Measurements from ENCODE around the gene L1TD1.
"Not testable (repeated sequence)": the region's sequence is repeated elsewhere in the genome, so short reads cannot be mapped to it uniquely, and the experiment has no call there.

The L1TD1 gene

DNA sequence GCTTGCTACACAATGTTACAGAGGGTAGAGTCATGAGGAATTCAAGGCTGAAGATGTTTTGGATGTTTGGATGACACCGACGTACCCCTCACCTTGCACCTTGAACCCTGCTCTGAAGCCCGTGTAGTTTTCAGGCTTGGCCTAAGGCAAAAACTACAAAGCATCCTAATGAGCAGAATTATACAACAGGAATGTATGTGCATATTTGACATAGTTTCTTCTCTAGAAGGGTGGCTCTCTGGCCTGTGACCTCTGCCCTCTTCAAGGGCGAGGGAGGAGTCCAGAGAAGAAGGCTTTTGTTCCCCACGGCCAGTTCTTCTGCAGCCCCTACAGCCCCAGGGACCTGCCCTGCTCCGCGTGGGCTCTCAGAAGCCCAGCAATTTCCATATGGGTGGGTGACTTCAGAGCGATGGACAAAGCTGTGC, 43.3 kb downstream of the L1TD1 start:
- H3K9me3 ChIP-seq (ENCODE audit: control insufficient read depth, low read length) = no peaks in the 10 kb centered on the region
- H3K4me1 ChIP-seq (ENCODE audit: control insufficient read depth, insufficient read depth, low read length) = no peaks in the 10 kb centered on the region
- DNase-seq (ENCODE audit: low read depth) = no peak
- no peak overlapping the region for H3K9ac ChIP-seq (ENCODE audit: low read length)
- peaks cover 5% of the 10 kb centered on the region for H3K27me3 ChIP-seq (replicated peaks; ENCODE audit: control insufficient read depth, insufficient read depth, low read length)
- H3K4me3 ChIP-seq (ENCODE audit: low read length) = no peak overlapping the region
- H3K36me3 ChIP-seq (ENCODE audit: control insufficient read depth, insufficient read depth, low read length, severe bottlenecking) = no peaks in the 10 kb centered on the region

- Histone ChIP-seq H3K27me3 (replicated peaks; ENCODE audit: control insufficient read depth, insufficient read depth, low read length) (peaks cover 5% of the 10 kb centered on the region), H3K9me3 (ENCODE audit: control insufficient read depth, low read length) (no peaks in the 10 kb centered on the region), H3K36me3 (ENCODE audit: control insufficient read depth, insufficient read depth, low read length, severe bottlenecking) (no peaks in the 10 kb centered on the region), H3K9ac (ENCODE audit: low read length) (no peak overlapping the region), H3K4me1 (ENCODE audit: control insufficient read depth, insufficient read depth, low read length) (no peaks in the 10 kb centered on the region), H3K4me3 (ENCODE audit: low read length) (no peak overlapping the region)
- no peak for DNase-seq (ENCODE audit: low read depth)
These were observed 43.9 kb downstream of the L1TD1 start for GRCh38 chr1:62238507-62238906.

- not testable (repeated sequence) for DNase-seq (ENCODE audit: low read depth); H3K4me3 ChIP-seq (ENCODE audit: low read length); H3K9ac ChIP-seq (ENCODE audit: low read length); H3K4me1 ChIP-seq (ENCODE audit: control insufficient read depth, insufficient read depth, low read length); H3K9me3 ChIP-seq (ENCODE audit: control insufficient read depth, low read length); H3K27me3 ChIP-seq (replicated peaks; ENCODE audit: control insufficient read depth, insufficient read depth, low read length); H3K36me3 ChIP-seq (ENCODE audit: control insufficient read depth, insufficient read depth, low read length, severe bottlenecking)
These were observed 45.2 kb downstream of the L1TD1 start for GRCh38 chr1:62239652-62240403.

DNA sequence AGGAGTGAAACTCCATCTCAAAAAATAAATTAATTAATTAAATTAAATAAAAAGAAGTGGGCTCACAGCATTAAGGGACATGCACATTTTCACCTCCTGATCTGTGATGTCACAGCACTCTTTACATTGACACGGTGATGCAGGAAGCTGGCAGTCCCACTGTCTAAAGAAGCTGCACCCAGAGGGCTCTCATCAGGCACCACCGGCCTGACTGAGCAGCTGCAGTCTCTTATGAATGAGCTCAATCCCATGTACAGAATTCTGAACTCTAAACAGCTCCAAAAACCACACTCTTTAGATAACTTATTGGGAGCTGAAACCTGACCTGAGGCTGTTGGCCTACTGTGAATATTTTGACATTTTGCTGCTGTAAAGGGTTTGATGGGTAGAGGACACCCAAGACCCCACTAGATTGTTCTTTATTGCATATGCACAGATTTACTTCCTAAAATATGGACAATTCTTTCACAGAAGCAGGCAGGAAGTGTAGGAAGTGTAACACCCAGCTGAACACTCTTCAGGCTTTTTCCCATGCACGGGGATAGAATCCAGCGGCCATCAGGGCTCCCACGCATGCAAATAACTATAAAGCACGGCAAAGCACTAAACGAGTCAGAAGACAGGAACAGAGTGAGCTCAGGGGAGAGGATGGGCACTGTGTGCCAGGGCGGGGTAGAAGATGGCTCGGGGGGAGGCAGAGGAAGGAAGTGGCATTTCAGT, 46.2 kb downstream of the L1TD1 start:
- Histone ChIP-seq H3K9ac (ENCODE audit: low read length) (no peak overlapping the region), H3K4me1 (ENCODE audit: control insufficient read depth, insufficient read depth, low read length) (no peaks in the 10 kb centered on the region), H3K4me3 (ENCODE audit: low read length) (no peak overlapping the region), H3K27me3 (replicated peaks; ENCODE audit: control insufficient read depth, insufficient read depth, low read length) (peaks cover 5% of the 10 kb centered on the region), H3K9me3 (ENCODE audit: control insufficient read depth, low read length) (no peaks in the 10 kb centered on the region), H3K36me3 (ENCODE audit: control insufficient read depth, insufficient read depth, low read length, severe bottlenecking) (no peaks in the 10 kb centered on the region)
- no peak for DNase-seq (ENCODE audit: low read depth)

DNA sequence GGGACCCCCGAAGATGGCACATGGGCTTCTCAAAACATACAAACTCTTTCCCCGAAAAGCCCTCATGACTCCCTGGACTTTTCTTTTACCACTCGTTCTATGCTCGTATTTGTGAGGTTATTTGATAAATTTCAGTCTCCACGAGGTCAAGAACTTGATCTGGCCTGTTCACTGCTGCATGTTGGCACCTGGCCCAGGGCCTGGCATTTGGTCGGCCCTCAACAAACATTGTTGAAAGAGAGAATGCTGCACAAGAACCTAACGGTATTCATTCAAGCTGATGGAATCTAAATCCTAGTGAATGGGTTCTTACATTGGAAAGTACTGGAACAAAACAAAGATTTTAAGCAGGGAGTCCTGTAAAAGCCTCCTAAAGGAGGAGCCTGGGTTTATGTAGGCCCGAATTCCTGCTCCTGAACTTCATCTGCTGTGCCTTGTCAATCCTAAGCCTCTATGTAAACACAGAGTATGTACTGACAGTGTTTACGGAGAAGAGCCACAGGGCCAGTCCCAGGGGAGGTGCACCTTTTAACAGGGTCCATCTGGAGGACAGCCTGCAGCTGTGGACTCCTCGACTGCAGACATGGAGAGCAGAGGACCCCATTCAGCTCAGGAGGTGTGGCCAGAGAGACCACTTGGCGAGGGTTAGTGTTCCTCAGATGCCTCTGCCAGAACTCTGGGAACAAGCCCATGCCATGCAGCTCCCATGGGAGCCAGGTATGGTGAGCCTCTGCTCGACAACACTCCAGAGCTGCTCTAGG, 46.9 kb downstream of the L1TD1 start:
- no peak overlapping the region for H3K9ac ChIP-seq (ENCODE audit: low read length)
- no peaks in the 10 kb centered on the region for H3K36me3 ChIP-seq (ENCODE audit: control insufficient read depth, insufficient read depth, low read length, severe bottlenecking)
- no peak overlapping the region for H3K4me3 ChIP-seq (ENCODE audit: low read length)
- peak; percentile 17 for DNase-seq (ENCODE audit: low read depth)
- H3K9me3 ChIP-seq (ENCODE audit: control insufficient read depth, low read length) = no peaks in the 10 kb centered on the region
- no peaks in the 10 kb centered on the region for H3K4me1 ChIP-seq (ENCODE audit: control insufficient read depth, insufficient read depth, low read length)
- H3K27me3 ChIP-seq (replicated peaks; ENCODE audit: control insufficient read depth, insufficient read depth, low read length) = peaks cover 5% of the 10 kb centered on the region

DNA sequence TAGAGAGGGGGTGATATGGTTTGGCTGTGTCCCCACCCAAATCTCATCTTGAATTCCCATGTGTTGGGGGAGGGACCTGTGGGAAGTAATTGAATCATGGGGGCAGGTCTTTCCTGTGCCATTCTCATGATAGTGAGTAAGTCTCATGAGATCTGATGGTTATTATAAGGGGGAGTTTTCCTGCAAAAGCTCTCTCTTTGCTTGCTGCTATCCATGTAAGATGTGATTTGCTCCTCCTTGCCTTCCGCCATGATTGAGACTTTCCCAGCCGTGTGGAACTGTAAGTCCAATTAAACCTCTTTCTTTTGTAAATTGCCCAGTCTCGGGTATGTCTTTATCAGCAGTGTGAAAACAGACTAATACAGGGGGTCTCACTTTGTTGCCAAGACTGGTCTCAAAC, 49.7 kb downstream of the L1TD1 start:
- not testable (repeated sequence) for H3K27me3 ChIP-seq (replicated peaks; ENCODE audit: control insufficient read depth, insufficient read depth, low read length); H3K9me3 ChIP-seq (ENCODE audit: control insufficient read depth, low read length); H3K4me3 ChIP-seq (ENCODE audit: low read length); H3K36me3 ChIP-seq (ENCODE audit: control insufficient read depth, insufficient read depth, low read length, severe bottlenecking); H3K9ac ChIP-seq (ENCODE audit: low read length); DNase-seq (ENCODE audit: low read depth); H3K4me1 ChIP-seq (ENCODE audit: control insufficient read depth, insufficient read depth, low read length)

GRCh38 chr1:62245201-62245600, 50.6 kb downstream of the L1TD1 start:
- no peaks in the 10 kb centered on the region for H3K9me3 ChIP-seq (ENCODE audit: control insufficient read depth, low read length)
- H3K4me1 ChIP-seq (ENCODE audit: control insufficient read depth, insufficient read depth, low read length) = no peaks in the 10 kb centered on the region
- H3K4me3 ChIP-seq (ENCODE audit: low read length) = no peak overlapping the region
- H3K36me3 ChIP-seq (ENCODE audit: control insufficient read depth, insufficient read depth, low read length, severe bottlenecking) = no peaks in the 10 kb centered on the region
- peaks cover 5% of the 10 kb centered on the region for H3K27me3 ChIP-seq (replicated peaks; ENCODE audit: control insufficient read depth, insufficient read depth, low read length)
- DNase-seq (ENCODE audit: low read depth) = no peak
- H3K9ac ChIP-seq (ENCODE audit: low read length) = no peak overlapping the region

DNA sequence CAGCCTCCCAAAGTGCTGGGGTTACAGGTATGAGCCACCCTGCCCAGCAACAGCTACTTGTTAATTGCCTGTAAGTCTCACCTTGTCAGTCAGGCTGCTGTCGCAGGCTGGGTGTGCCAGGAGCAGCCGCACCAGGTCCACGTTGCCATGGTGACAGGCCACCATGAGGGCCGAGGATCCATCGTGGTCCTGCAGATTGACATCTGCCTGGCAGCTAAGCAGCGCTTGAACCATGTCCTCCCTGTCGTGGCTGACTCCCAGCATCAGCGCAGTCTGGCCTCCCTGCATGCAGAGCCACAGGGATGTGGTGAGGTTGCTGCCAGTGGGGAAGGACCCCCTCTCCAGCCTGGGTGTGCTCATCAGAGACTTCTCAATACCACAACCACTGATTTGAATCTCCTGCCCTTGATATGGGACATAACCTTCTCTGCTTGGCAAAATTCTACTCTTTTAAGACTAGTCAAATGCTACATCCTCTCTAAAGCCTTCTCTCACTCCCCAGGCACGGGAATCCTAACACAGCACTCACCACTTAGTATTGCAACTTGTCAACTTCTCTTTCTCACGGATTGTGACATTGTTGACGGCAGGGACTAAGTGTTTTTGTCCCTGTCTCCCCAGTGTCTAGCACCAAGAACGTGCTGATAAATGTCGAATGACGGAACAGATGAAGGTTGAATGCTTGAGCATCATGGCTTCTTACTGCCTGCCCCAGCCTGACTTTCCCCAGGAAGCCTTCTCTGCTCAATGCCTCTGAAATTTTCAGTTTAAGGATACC, 52.9 kb downstream of the L1TD1 start:
- DNase-seq (ENCODE audit: low read depth) = no peak
- no peak overlapping the region for H3K4me3 ChIP-seq (ENCODE audit: low read length)
- no peaks in the 10 kb centered on the region for H3K36me3 ChIP-seq (ENCODE audit: control insufficient read depth, insufficient read depth, low read length, severe bottlenecking)
- no peaks in the 10 kb centered on the region for H3K9me3 ChIP-seq (ENCODE audit: control insufficient read depth, low read length)
- no peaks in the 10 kb centered on the region for H3K4me1 ChIP-seq (ENCODE audit: control insufficient read depth, insufficient read depth, low read length)
- no peak overlapping the region for H3K9ac ChIP-seq (ENCODE audit: low read length)
- H3K27me3 ChIP-seq (replicated peaks; ENCODE audit: control insufficient read depth, insufficient read depth, low read length) = peaks cover 5% of the 10 kb centered on the region

GRCh38 chr1:62250126-62250726, 55.6 kb downstream of the L1TD1 start:
- Histone ChIP-seq H3K4me3 (ENCODE audit: low read length) (no peak overlapping the region), H3K9ac (ENCODE audit: low read length) (no peak overlapping the region), H3K9me3 (ENCODE audit: control insufficient read depth, low read length) (no peaks in the 10 kb centered on the region), H3K4me1 (ENCODE audit: control insufficient read depth, insufficient read depth, low read length) (no peaks in the 10 kb centered on the region), H3K36me3 (ENCODE audit: control insufficient read depth, insufficient read depth, low read length, severe bottlenecking) (no peaks in the 10 kb centered on the region), H3K27me3 (replicated peaks; ENCODE audit: control insufficient read depth, insufficient read depth, low read length) (peaks cover 5% of the 10 kb centered on the region)
- no peak for DNase-seq (ENCODE audit: low read depth)

DNA sequence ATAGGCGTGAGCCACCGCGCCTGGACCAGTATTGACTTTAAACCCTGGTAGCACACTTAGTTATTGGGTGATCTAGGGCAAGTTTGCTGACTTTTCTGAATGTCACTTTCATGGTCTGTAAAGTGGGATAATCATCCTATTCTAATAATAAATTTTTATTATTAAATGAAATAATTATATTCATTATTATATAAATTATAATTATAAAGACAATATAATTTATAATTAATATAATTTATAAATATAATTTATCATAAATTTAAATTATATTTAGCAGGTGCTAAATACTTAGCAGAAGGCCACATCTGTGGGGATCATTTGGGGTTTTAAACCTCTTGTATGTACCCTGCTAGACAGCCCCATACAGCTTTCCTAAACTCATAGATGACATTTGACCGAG, 64.9 kb downstream of the L1TD1 start:
- DNase-seq (ENCODE audit: low read depth) = no peak
- H3K9me3 ChIP-seq (ENCODE audit: control insufficient read depth, low read length) = no peaks in the 10 kb centered on the region
- no peak overlapping the region for H3K9ac ChIP-seq (ENCODE audit: low read length)
- H3K36me3 ChIP-seq (ENCODE audit: control insufficient read depth, insufficient read depth, low read length, severe bottlenecking) = no peaks in the 10 kb centered on the region
- no peak overlapping the region for H3K4me3 ChIP-seq (ENCODE audit: low read length)
- H3K27me3 ChIP-seq (replicated peaks; ENCODE audit: control insufficient read depth, insufficient read depth, low read length) = peaks cover 38% of the 10 kb centered on the region
- H3K4me1 ChIP-seq (ENCODE audit: control insufficient read depth, insufficient read depth, low read length) = no peaks in the 10 kb centered on the region

Data from adipocyte (in vitro differentiated cells).